GM18526 (cell line): ENCODE measurements around the gene NME9.

Experiments used
- POLR2A ChIP-seq: IDR thresholded peaks from 3 replicates; pipeline ENCODE4 v1.6.1; 2011; ENCODE audit not compliant: insufficient read length; ENCODE audit errors: extremely low read depth

Gene NME9

DNA sequence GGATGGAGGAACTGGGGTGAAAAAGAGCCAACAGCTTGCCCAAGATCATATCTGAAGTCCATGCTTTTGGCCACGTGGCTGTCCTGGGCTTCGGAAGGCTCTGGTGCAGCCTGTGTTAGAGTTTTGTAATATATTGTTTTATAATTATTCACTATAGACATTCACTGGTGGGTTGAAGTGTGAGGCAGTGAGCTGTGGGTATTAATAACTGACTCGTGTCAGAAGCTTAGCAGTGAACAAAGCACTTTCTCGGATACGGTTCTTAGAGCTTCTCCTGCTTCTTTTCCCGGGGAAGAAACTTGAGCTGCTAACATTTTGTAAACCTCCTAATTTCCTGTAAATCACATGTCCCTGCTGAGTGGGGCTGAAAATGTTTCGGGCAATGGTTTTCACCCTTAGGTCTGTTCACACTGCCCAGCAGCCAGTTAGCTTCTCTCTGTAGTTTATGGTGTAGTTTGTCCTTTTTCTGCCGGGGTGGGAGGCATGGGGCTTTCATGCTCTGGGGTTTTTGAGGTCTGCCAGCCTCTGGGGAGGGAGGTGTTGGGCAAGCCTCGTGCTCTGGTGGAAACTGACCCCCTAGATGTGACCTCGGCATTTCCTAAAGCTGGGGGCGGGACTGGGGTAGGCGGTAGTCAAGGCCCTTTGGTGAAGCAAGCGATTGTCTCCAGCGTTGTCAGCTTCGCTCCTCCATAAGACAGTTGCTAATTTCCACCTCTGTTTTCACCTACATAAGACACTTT is 20.4 kb upstream of the NME9 start:
- no peak for TF ChIP-seq POLR2A

DNA sequence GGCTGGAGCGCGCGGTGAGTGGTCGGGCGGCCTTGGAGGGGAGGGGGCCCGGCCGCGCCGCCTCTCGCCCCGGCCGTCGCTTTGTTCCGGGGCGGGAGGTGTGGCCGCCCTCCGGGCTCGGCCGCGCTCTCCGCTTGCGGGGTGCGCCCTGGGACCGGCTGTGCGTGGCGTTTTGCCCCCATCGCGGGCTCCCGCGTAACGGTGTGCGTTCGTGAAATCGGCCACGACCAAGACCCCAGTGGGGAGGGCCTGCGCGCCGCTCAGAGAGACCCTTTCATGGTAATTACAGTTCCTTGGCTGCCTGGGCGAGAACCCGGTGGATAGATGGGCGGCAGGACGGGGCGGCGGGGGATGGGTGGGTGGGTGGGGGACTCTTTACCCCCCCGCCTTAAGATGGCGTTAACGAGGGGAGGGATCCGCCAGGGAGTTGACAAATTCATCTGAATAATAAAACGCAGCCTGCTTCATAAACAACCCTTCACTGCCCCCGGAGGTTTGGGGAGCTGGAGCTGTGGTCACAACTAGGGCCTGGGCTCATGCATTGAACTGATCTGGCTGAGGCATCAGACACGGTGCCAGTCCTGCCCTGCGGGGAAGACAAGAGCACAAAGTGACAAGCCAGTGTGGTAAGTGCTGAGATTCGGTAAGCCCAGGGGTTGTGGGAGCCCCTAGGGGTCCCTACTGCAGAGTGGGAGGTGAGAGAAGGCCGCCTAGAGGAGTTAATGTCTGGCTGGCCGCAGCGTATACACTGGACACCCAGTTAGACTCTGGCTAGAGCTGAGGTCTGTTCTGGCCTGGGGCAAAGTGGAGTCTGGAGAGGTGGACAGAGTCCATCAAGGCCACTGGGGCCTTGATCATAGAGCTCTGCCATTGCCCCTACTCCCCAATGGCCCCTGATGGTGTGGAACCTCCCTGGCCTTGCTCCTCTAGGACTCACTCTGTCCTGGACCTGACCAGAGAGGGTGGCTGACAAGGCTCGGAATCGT is 19.4 kb upstream of the NME9 start:
- no peak for TF ChIP-seq POLR2A

DNA sequence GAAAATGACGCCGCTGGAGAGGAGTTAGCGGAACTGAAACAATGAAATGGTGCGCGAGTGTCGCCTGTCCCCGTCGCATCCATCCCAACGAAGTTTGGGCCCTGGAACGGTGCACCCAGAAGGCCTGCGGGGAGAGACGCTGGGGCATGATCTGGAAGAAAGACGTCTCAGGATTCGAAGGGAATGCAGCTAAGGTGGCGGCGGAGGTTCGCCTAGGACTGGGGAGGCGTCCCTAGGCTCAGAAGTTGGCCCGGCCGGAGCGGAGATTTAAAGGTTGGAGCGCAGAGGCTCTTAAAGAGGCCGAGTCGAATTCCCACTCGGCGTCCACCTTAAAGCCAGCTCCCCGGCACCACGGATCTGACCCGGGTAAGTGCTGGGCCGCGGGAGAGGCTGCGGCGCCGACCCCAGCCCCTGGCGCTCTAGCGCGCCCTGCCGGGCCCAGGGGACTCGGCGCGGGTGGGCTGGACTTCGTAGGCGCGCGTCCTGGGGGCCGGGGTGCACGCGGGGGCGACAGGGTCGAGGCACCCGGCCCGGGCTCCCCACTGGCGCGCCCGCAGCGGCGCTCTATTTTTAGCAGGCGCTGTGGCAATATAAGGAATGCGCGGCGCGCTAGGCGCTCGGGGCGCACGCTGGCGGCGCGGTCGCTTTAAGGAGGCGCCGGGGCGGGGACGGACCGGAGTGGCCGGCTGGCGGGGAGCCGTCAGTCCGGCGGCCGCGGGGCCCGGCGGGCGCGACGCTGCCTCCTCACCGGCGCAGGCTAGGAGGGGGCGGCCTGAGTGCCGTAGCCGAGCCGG is 18.5 kb upstream of the NME9 start, which contains the start of gene MRAS:
TSS of gene MRAS (plus strand) at position 620 of the 794 bp plus-strand sequence. CDS start 24,305 bp downstream, outside the sequence.
- no peak for TF ChIP-seq POLR2A

DNA sequence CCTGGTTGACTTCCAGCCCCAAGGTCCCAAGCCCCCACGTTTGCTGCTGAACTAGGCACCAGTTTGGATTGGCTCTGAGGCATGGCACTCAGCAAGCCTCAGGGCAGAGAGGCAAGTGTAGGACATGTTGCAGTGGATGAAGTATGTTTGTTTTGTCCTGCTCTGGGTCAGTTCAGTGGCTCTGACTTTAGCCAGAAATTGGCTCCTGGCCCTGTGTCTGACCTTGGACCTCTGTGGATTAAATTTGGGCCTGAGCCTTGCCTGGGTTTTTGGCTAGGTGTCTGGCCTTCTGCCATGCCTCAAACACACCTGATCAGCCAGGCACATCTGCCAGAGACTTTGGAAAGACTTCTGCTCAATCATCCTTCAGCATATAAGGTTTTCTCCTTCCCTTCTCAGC is 15.1 kb upstream of the NME9 start:
- no peak for TF ChIP-seq POLR2A

DNA sequence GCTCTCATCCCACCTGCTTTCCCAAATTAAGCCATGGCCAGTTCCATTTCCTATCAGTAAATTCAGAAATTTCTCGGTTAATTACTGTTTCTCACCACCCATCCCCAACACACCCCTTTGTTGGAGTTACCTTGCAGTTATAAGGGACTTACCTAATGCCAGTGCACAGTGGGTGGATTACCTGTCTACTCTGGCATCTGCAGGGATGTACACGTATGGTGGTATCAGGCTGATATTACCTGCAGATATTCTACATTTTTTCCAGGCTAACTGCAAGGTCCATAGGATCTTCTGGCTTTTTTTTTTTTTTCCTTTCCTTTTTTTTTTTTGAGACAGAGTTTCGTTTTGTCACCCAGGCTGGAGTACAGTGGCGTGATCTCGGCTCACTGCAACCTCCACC is 10.9 kb upstream of the NME9 start:
- TF ChIP-seq POLR2A = no peak

DNA sequence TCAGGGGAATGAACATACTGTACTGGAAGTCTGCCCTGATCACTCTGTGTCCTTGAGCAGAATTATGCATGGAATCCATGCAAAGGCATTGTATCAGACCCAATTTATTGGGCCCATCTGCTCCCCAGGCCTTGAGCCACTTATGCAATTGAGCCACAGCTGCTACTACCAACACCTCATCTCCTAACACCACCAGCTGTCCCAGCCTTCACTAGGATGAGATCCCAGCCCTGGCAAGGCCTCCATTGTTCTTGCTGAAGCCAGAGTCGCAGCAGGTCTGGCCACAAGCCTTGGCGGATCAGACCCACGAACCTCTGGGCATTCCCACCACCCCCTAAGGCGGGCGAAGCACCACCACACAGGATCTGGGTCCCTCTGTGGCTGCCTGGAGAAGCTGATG is 9.2 kb upstream of the NME9 start:
- TF ChIP-seq POLR2A = no peak

DNA sequence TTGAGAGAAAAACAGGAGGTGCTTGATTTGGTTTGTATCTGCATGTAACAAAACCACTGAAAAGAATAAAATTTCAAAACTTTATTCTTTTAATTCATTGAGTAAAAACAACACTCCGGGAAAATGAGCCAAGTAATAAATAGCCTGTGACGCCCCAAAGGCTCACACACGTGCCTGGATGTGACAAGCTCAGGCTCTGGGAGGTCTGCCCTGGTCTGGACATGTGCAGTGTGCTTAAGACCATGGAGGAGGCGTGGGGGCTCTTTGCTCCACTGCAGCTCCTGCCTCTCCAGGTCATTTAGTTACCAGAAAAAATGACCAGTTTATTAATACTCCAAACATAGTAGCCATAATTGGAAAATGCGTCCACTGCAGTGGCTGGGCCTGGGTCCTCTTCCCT is 8.6 kb upstream of the NME9 start:
- no peak for TF ChIP-seq POLR2A

DNA sequence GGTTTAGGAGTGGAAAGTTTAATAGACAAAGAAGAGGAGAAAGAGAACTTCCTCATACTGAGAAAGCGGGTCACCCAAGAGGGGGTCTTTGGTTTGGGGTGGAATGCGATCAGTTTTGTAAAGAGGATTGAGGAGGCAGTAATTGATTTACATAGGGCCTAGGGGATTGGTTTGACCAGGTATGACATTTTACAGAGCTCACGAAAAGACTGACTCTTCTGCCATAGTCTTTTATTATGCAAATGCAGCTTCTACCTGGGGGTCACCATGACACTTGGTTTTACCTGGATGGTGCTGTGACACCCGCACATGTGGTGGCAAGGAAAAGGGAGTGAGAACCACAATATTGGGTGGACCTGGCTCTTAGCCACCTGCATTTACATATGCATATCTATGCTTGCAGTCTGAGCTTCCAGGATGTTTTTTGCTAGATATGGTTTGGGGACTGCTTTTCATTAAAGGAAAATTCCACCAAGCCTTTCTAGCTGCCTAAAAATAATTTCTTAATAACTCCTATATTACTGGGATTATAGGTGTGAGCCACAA is 6.9 kb upstream of the NME9 start:
- no peak for TF ChIP-seq POLR2A

DNA sequence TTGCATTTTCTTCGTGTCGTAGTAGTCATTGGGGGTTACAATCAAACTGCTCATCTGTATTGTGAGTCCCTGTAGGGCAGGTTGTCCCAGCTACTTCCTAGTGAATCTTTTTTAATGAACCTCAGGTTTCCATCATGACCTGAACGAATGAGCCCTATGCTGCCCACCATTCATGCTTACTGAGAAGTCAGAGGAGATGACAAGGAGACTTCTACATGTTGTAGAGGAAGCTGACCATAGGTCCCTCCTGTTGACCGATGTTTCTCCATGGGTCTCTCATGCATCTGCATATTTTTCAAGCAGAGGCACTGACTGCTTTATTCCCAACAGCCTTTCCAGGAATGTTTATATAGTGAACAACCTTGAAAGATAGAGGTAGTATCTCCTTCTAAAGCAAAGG is 5.0 kb upstream of the NME9 start:
- TF ChIP-seq POLR2A = no peak

DNA sequence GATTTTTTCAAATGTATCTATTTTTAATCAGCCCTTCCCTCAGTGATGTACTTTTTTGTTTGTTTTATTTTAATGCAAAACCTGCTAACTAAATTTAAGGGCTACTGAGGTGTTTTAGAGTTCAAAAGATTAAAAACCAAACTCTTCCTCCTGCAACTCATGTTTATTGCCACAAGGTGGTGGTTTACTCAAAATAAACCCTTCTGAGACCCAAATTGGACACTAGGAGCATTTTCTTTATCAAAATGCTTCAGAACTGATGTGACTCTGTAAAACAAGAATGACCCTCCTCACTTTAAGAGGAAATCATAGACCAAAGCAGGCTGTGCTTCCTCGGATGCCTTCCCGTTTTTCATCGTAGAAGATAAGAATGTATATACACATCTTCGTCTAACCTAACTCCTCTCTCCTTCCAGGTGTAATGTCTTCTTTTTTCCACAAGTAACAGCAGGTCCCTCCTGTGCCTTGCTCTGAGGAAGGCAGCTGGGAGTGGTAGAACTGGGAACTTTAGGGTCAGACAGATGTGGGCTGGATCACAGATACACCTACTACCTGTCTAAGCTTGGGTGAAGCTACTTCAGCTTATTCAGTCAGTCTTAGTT is 2.9 kb upstream of the NME9 start:
- TF ChIP-seq POLR2A = no peak

DNA sequence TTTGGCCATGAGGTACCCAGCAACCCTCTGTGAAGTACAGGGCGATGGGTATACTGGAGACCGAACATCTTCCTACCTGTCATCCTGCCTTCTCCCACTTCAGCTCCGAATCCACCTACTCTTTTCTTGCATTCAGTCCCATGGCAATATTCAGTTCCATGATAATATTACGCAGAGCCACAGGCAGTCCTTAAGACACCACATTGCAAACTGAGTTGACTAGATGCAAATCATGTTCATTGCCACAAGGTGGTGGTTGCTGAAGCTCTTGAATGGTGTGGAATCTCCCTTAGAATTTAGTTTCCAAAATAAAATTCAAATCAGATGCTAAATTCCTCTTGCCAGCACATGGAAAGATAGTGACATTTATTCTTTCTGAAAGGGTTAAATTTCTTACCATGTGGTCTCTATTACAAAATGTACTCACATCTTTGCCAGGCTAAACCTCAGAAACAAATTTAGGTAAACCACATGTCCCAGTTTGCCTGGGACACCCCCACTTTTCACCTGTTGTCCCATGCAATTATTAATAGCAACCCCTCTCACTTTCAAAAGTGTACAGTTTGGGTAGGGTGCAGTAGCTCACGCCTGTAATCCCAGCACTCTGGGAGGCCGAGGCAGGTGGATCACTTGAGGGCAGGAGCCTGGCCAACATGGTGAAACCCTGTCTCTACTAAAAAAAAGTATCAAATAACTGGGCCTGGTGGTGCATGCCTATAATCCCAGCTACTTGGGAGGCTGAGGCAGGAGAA is 1.7 kb upstream of the NME9 start:
- no peak for TF ChIP-seq POLR2A

DNA sequence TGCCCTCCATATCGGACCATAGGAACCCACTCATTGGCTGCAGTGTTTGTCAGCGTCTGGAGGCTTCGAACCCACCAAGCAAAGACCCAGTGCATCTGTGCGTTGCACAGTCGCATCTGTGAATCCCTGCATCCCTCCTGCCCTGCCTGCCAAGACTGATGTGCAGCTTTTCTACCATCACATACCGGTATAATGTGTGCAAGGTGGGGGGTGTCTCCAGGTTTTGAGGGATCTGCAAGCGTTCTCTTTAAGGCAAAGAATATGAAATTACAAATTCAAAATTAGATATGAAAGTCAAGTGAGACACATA is 288 bp upstream of the NME9 start:
- TF ChIP-seq POLR2A = no peak

DNA sequence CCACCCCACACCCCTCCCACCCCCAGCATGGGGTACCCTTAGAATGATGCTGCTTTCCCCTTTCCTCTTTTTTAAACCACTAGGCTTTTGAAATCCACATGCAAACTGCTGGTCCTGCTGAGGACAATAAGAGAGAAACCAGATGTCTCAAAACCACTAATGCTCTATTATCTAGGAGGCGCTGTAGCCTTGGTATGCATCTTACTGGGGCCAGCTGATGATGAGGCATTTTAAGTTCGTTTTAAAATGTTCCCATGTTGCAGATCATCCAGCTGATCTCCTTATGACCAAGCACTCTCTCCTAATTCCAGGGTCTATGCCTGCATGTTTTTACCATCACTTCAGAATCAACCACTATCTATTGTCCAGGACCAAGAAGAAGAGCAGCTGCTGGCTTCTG is 1.3 kb downstream of the NME9 start:
- no peak for TF ChIP-seq POLR2A

DNA sequence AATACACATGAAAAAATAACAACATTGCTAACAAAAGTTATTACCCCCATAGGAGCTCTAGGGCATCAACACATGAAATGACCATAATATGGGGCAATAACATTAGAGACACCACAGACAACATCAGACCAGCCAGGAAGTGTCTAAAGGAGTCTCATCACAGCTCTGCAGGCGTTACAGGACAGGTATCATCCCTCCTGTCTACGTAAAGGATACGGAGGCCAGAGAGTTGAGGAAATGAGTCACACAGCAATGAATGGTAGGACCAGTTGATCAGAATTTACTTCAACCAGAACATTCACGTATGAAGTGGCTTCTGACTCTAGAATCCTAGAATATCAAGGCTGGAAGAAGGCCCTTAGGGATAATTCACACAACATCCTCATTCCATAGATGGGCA is 1.8 kb downstream of the NME9 start:
- TF ChIP-seq POLR2A = no peak
